Spleen (tissue), 11 donors: ENCODE measurements around the gene TEAD1. TPM values are rescaled to one million over a fixed set of nuclear protein-coding genes. Genes with fewer than 3 reads are reported as not detected.
A peak's percentile ranks its signal among the peaks of the same experiment; 100 is the strongest.

Experiments used
- DNase-seq: peaks from one replicate; pipeline ENCODE4 v3.0.0-alpha.2; 2020
- H3K27ac ChIP-seq, 8 donors: fragments of 200-600 bp; sonication (generic) in 7 of 8; 1 replicate in 4 of 8; 2 replicates in 4 of 8; pipeline versions ENCODE4 v1.5.0 to v1.8.0; 2016 to 2021; ENCODE audit warnings: inconsistent platforms in 4 of 8, mild to moderate bottlenecking in 4 of 8, moderate library complexity in 1 of 8
- H3K27me3 ChIP-seq, 7 donors: fragments of 200-600 bp; sonication (generic) in 6 of 7; replicated peaks in 1 of 7; 1 replicate in 4 of 7; 2 replicates in 3 of 7; pipeline versions ENCODE4 v1.5.0 to v1.8.0; 2016 to 2021; ENCODE audit warnings: inconsistent platforms in 3 of 7, mild to moderate bottlenecking in 1 of 7
- H3K36me3 ChIP-seq, 6 donors: fragments of 200-600 bp; sonication (generic) in 5 of 6; 1 replicate in 4 of 6; 2 replicates in 2 of 6; pipeline versions ENCODE4 v1.5.0 to v1.8.0; 2016 to 2021; ENCODE audit warnings: inconsistent platforms in 2 of 6
- H3K4me1 ChIP-seq, 6 donors: fragments of 200-600 bp; sonication (generic) in 5 of 6; 1 replicate in 3 of 6; 2 replicates in 3 of 6; pipeline versions ENCODE4 v1.5.0 to v1.8.0; 2016 to 2021; ENCODE audit warnings: inconsistent platforms in 3 of 6
- H3K4me3 ChIP-seq, 8 donors: fragments of 200-600 bp; sonication (generic) in 7 of 8; 1 replicate in 4 of 8; 2 replicates in 4 of 8; pipeline versions ENCODE4 v1.5.0 to v1.8.0; 2016 to 2021; ENCODE audit warnings: inconsistent platforms in 4 of 8, mild to moderate bottlenecking in 4 of 8, moderate library complexity in 2 of 8
- H3K9me3 ChIP-seq, 8 donors: fragments of 200-600 bp; sonication (generic) in 7 of 8; 1 replicate in 4 of 8; 2 replicates in 4 of 8; pipeline versions ENCODE4 v1.5.0 to v1.8.0; 2016 to 2021; ENCODE audit warnings: inconsistent platforms in 4 of 8
- POLR2A ChIP-seq, 3 donors: fragments of 450-650 bp; IDR thresholded peaks; one replicate each; pipeline ENCODE4 v1.5.1; 2017; ENCODE audit warnings: antibody characterized with exemption in 3 of 3, mild to moderate bottlenecking in 1 of 3
- POLR2AphosphoS5 ChIP-seq, 3 donors: sonication (generic); formaldehyde crosslinking; IDR thresholded peaks; one replicate each; pipeline ENCODE4 v1.5.1; 2017; ENCODE audit warnings: antibody characterized with exemption in 3 of 3
- WGBS, 5 donors: extraction: QIAGEN DNeasy Blood & Tissue Kit in 3 of 5; methylation state at CpG; one replicate each; pipeline versions ENCODE4 v1.1.5 to v1.1.7; 2013 to 2018; 5-methylcytosine and 5-hydroxymethylcytosine counted together
- intact Hi-C: fragments of 100-400 bp; cut with DNase I; formaldehyde crosslinking; loops from one replicate; pipeline ENCODE4 v1.15.0; 2023; ENCODE audit warnings: low total_unique reads
- polyA plus RNA-seq, 3 donors: library from polyadenylated mRNA; stranded (reverse); fragments of 200-250 nt; gene quantifications; one replicate each; pipeline ENCODE4 v1.2.1, GENCODE V29; 2013
- total RNA-seq, 7 donors: library from RNA; depleted of rRNA in 3 of 7; stranded (reverse); fragments of >200 nt in 3 of 7; fragmentation: NEBNext Ultra II Directional in 4 of 7; extraction: Animal tissue kit (Norgen Biotek cat#: 25700) in 4 of 7; gene quantifications; one replicate each; pipeline versions ENCODE4 v1.1.0 to v1.2.1, GENCODE V29; 2016 to 2021
- TF ChIP-seq, protein P1 (sequence below), 11 experiments: fragments of 200-600 bp in 7 of 11; fragments of 450-650 bp in 4 of 11; sonication (generic) in 4 of 11; IDR thresholded peaks in 8 of 11; conservative IDR thresholded peaks in 3 of 11; 1 replicate in 7 of 11; 2 replicates in 4 of 11; pipeline versions ENCODE4 v1.4.0 to v1.8.0; 2016 to 2021; ENCODE audit warnings: antibody characterized with exemption in 11 of 11, inconsistent platforms in 4 of 11, mild to moderate bottlenecking in 1 of 11
- donor health status: healthy with polysubstance abuse.
- donor health status: DM: no; HTN: no; CAD: no; lungs with moderate emphysema.
- donor health status: DM: no; HTN: no; CAD: no.
- donor health status: Bipolar disorder and iron deficiency.
- donor health status: healthy.
- donor health status: DM: no; HTN: no; CAD: no.
- donor health status: DM: yes; HTN: yes; CAD: no.

Gene TEAD1
- total and polyA plus RNA-seq, 10 donors: 0.93 to 46.0 (median 18.6) TPM

DNA sequence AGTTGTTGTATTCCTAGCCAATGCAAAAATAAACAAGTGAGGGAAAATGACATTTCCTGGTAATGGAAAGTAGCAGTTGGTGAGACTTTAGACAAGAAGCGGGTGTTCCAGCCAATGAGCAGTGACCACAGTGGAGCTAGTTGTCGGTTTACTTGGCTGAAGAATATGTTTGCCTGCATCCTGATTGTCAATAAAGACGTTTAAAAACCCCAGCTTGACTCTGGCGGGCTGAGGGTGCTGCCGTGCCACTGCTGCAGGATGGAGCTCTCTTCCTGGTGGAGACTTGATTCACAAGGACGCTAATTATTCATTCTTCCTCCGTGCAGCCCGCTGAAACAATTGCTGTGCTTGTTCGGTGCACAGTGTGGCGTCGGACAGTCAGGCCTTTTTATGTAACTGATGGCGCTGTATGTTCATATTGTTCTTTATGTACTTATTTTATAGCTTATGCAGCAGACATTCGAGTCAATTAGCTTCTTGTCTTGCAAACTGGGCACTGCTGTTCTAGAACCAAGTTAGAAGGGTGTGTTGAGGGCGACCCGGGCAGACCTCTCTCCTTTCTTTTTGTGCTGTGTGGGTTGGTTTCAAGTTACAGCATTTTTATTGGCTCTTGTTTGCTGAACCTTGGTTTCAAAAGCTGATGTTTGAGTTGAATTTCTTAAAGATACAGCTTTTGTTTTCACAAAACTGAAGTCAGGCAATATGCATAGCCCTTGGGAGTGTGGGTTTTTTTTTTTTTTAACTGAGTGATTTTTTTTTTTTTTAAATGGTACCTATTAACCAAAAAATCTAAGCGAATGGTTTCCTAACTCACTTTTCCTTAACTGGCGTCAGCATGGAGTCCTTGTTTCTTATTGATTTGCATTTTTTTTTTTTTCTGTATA lies 153.9 kb downstream of the TEAD1 start:
- Histone ChIP-seq H3K4me3 (peak overlapping the region; percentile 11 to 61 (median 30)), H3K9me3 (no peaks in the 10 kb centered on the region), H3K27me3 (peaks cover 0 to 42% (median 0%) of the 10 kb centered on the region in 7 donors), H3K4me1 (peaks cover 6 to 31% (median 18%) of the 10 kb centered on the region in 6 donors), H3K27ac (peak overlapping the region in 7 of 8 donors; percentile 44 to 76 (median 65)), H3K36me3 (no peaks in the 10 kb centered on the region)
- WGBS, 5 donors: 5 to 7% (median 6%) methylated on average over 17 of the region's 17 CpGs
- TF ChIP-seq, protein P1, sequence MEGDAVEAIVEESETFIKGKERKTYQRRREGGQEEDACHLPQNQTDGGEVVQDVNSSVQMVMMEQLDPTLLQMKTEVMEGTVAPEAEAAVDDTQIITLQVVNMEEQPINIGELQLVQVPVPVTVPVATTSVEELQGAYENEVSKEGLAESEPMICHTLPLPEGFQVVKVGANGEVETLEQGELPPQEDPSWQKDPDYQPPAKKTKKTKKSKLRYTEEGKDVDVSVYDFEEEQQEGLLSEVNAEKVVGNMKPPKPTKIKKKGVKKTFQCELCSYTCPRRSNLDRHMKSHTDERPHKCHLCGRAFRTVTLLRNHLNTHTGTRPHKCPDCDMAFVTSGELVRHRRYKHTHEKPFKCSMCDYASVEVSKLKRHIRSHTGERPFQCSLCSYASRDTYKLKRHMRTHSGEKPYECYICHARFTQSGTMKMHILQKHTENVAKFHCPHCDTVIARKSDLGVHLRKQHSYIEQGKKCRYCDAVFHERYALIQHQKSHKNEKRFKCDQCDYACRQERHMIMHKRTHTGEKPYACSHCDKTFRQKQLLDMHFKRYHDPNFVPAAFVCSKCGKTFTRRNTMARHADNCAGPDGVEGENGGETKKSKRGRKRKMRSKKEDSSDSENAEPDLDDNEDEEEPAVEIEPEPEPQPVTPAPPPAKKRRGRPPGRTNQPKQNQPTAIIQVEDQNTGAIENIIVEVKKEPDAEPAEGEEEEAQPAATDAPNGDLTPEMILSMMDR (IDR thresholded peaks at IDR 0.05 in 8 of 11, conservative IDR thresholded peaks at IDR 0.05 in 3 of 11): no peak
- TF ChIP-seq POLR2A (IDR thresholded peaks at IDR 0.05) (peak in 1 of 3 donors; percentile 3), POLR2AphosphoS5 (IDR thresholded peaks at IDR 0.05) (peak in 2 of 3 donors; percentile 13 to 46)
- no peak for DNase-seq
- intact Hi-C loops: no loop called here

DNA sequence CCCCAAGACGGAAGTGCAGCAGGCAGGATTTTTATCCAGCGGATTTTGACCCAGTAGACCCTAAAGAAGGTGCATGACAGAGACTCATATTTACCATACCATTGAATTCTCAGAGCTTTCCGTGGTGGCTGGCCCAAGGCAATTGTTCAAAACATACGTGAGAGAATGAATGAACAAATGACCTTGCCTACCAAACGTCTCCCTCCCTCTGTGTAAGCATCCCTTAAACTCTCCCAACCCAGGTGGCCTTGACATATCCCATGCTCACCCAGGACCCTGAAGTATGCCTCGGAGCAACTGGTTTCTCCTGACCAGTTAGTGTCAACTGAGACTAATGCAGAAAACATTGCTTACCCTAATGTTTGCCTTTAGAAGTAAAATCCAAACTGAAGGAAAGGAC lies 154.9 kb downstream of the TEAD1 start:
- Histone ChIP-seq H3K36me3 (no peaks in the 10 kb centered on the region), H3K4me3 (peak overlapping the region in 2 of 8 donors; percentile 43 to 61), H3K9me3 (no peaks in the 10 kb centered on the region), H3K27me3 (peaks cover 0 to 42% (median 0%) of the 10 kb centered on the region in 7 donors), H3K4me1 (peaks cover 6 to 27% (median 16%) of the 10 kb centered on the region in 6 donors), H3K27ac (peak overlapping the region in 5 of 8 donors; percentile 53 to 76 (median 65))
- 14 to 31% (median 19%) methylated on average over 6 of the region's 6 CpGs for WGBS, 5 donors
- no peak for TF ChIP-seq POLR2A (IDR thresholded peaks at IDR 0.05)
- TF ChIP-seq, protein P1 (IDR thresholded peaks at IDR 0.05 in 8 of 11, conservative IDR thresholded peaks at IDR 0.05 in 3 of 11): no peak
- no peak for TF ChIP-seq POLR2AphosphoS5 (IDR thresholded peaks at IDR 0.05)
- intact Hi-C loops: no loop called here
- no peak for DNase-seq

DNA sequence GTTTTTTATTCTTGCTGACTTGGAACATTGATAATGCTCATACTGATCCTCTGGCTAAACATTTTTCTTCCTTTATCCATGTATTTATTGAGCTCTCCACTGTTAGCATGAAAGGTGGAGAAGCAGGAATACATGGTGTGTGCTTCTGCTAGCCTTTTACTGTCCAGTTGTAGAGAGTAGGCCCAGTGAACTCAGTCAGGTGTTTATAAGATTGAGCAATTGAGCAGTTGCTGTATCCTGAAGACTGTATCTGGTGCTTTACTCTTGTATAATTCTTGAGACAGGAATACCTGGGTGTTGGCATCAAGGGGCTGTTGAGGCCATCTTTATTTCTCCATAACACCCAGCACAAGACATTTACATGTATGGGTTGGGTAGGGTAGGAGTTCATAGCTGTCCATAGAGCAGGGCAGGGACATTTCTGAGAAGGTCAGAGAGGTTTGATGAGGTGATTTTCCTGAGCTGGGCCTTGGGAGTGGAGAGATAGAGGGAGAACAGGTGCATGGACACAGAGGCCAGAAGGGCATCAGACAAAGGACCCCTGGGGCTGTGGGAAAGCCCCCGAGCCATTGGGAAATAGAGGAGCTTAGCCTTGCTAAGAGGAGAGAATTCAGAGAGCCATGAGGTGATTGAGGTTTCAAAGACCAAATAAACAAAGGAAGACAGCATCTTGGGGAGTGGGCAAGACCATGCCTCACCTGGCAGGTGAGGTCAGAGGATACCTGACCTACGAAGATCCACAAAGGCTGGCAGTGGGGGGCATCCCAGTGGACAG lies 155.5 kb downstream of the TEAD1 start:
- peak overlapping the region in 4 of 8 donors; percentile 53 to 76 (median 64) for H3K27ac ChIP-seq
- intact Hi-C loops: no loop called here
- 68 to 85% (median 82%) methylated on average over 2 of the region's 2 CpGs for WGBS, 5 donors

More for the DNA sequence above, 155.5 kb downstream of the TEAD1 start:
- no peak for DNase-seq
- TF ChIP-seq, protein P1 (IDR thresholded peaks at IDR 0.05 in 8 of 11, conservative IDR thresholded peaks at IDR 0.05 in 3 of 11): no peak
- TF ChIP-seq POLR2A (IDR thresholded peaks at IDR 0.05): no peak
- TF ChIP-seq POLR2AphosphoS5 (IDR thresholded peaks at IDR 0.05): no peak
- Histone ChIP-seq H3K9me3 (no peaks in the 10 kb centered on the region), H3K27me3 (peaks cover 0 to 39% (median 0%) of the 10 kb centered on the region in 7 donors), H3K4me1 (peaks cover 6 to 27% (median 15%) of the 10 kb centered on the region in 6 donors), H3K36me3 (no peaks in the 10 kb centered on the region), H3K4me3 (no peak overlapping the region)
